ENCODE measurements around the gene ESPL1. TPM values are rescaled to one million over a fixed set of nuclear protein-coding genes. Genes with fewer than 3 reads are reported as not detected.
A peak's percentile ranks its signal among the peaks of the same experiment; 100 is the strongest.

Gene ESPL1
- total and polyA plus RNA-seq, 2 donors from 2014 or later, result 1.5 to 2.9 TPM

- Histone ChIP-seq H3K9me3 (ENCODE audit: control insufficient read depth in 2 of 3, insufficient read depth in 1 of 3, low read length in 3 of 3) (no peaks in the 10 kb centered on the region), H3K36me3 (ENCODE audit: control insufficient read depth in 2 of 3, insufficient read depth in 3 of 3, low read length in 3 of 3) (no peaks in the 10 kb centered on the region), H3K4me3 (ENCODE audit: low read length in 3 of 3) (peak overlapping the region; percentile 0 to 77 (median 53)), H3K4me1 (ENCODE audit: control insufficient read depth in 2 of 3, insufficient read depth in 2 of 3, low read depth in 1 of 3, low read length in 3 of 3) (peaks cover 3 to 21% (median 13%) of the 10 kb centered on the region in 3 donors), H3K9ac (ENCODE audit: low read length in 3 of 3) (peak overlapping the region in 2 of 3 donors; percentile 68 to 96), H3K27ac (ENCODE audit: low read depth in 2 of 2, low read length in 2 of 2) (peak overlapping the region; percentile 61 to 84), H3K27me3 (ENCODE audit: control insufficient read depth, insufficient read depth, low read length) (no peaks in the 10 kb centered on the region)
- intact Hi-C loops (cut with DNase I), result no loop called here
- TF ChIP-seq CTCF (IDR thresholded peaks at IDR 0.05; ENCODE audit: borderline replicate concordance, extremely low read depth, insufficient read depth), result peak; percentile 85
- FAIRE-seq, result no peak
- peak; percentile 93 to 98 (median 96) for DNase-seq
Measured at GRCh38 chr12:53324779-53325510, 56.8 kb downstream of the ESPL1 start.

- peak overlapping the region in 1 of 3 donors; percentile 96 for H3K9ac ChIP-seq (ENCODE audit: low read length in 3 of 3)
- TF ChIP-seq CTCF (IDR thresholded peaks at IDR 0.05; ENCODE audit: borderline replicate concordance, extremely low read depth, insufficient read depth), result no peak
- peak; percentile 68 to 89 (median 74) for DNase-seq
- no peak overlapping the region for H3K27ac ChIP-seq (ENCODE audit: low read depth in 2 of 2, low read length in 2 of 2)
- intact Hi-C loops (cut with DNase I), result no loop called here
- H3K27me3 ChIP-seq (ENCODE audit: control insufficient read depth, insufficient read depth, low read length), result no peaks in the 10 kb centered on the region
- no peaks in the 10 kb centered on the region for H3K36me3 ChIP-seq (ENCODE audit: control insufficient read depth in 2 of 3, insufficient read depth in 3 of 3, low read length in 3 of 3)
- H3K4me3 ChIP-seq (ENCODE audit: low read length in 3 of 3), result peak overlapping the region in 2 of 3 donors; percentile 37 to 77
- FAIRE-seq, result no peak
- peaks cover 3 to 16% (median 13%) of the 10 kb centered on the region in 3 donors for H3K4me1 ChIP-seq (ENCODE audit: control insufficient read depth in 2 of 3, insufficient read depth in 2 of 3, low read depth in 1 of 3, low read length in 3 of 3)
- H3K9me3 ChIP-seq (ENCODE audit: control insufficient read depth in 2 of 3, insufficient read depth in 1 of 3, low read length in 3 of 3), result no peaks in the 10 kb centered on the region
Measured at GRCh38 chr12:53325511-53326061, 57.5 kb downstream of the ESPL1 start.

- DNase-seq, result peak in 1 of 5 donors; percentile 24
- intact Hi-C loops (cut with DNase I), result no loop called here
- Histone ChIP-seq H3K9ac (ENCODE audit: low read length in 3 of 3) (no peak overlapping the region), H3K27ac (ENCODE audit: low read depth in 2 of 2, low read length in 2 of 2) (no peak overlapping the region), H3K9me3 (ENCODE audit: control insufficient read depth in 2 of 3, insufficient read depth in 1 of 3, low read length in 3 of 3) (no peaks in the 10 kb centered on the region), H3K27me3 (ENCODE audit: control insufficient read depth, insufficient read depth, low read length) (no peaks in the 10 kb centered on the region), H3K4me1 (ENCODE audit: control insufficient read depth in 2 of 3, insufficient read depth in 2 of 3, low read depth in 1 of 3, low read length in 3 of 3) (peaks cover 2 to 12% (median 12%) of the 10 kb centered on the region in 3 donors), H3K4me3 (ENCODE audit: low read length in 3 of 3) (no peak overlapping the region), H3K36me3 (ENCODE audit: control insufficient read depth in 2 of 3, insufficient read depth in 3 of 3, low read length in 3 of 3) (no peaks in the 10 kb centered on the region)
- FAIRE-seq, result no peak
- TF ChIP-seq CTCF (IDR thresholded peaks at IDR 0.05; ENCODE audit: borderline replicate concordance, extremely low read depth, insufficient read depth), result no peak
Measured at GRCh38 chr12:53326460-53327185, 58.5 kb downstream of the ESPL1 start.

Data from kidney (tissue), 14 donors.